22Rv1 (cell line): Measurements from ENCODE around the gene YPEL1.

Source experiments
- ZFX ChIP-seq: fragments of 450-650 bp; IDR thresholded peaks from 2 replicates; pipeline ENCODE4 v1.6.1; 2017; ENCODE audit warnings: antibody characterized with exemption, borderline replicate concordance
- TF ChIP-seq, protein P1 (sequence below): fragments of 450-650 bp; IDR thresholded peaks from 2 replicates; pipeline ENCODE4 v1.5.1; 2017; ENCODE audit warnings: mild to moderate bottlenecking

DNA sequence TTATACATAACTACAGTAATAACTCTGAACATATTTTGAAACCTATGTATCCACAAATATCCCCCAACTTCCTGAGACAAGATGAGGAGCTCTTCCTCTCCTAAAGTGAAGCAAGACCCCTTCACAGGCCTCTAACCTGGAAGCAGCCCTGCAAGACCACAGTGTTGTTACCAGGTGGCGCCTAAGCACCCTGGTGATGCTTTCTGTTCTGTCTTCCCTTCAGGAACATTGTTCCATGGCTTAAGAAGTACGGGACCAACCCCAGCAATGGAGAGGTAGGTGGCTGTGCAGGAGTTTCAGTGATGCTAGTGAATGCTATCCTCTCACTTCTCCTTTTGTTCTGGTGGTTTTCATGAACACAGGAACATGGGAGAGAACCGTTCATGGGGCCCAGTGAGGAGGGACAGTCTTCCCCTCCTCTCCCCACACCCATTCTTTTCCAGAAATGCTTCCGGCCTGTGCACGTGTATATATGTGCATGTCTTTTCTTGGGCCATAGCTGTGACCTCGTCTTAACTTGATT, 63.4 kb downstream of the YPEL1 start:
- TF ChIP-seq, protein P1, sequence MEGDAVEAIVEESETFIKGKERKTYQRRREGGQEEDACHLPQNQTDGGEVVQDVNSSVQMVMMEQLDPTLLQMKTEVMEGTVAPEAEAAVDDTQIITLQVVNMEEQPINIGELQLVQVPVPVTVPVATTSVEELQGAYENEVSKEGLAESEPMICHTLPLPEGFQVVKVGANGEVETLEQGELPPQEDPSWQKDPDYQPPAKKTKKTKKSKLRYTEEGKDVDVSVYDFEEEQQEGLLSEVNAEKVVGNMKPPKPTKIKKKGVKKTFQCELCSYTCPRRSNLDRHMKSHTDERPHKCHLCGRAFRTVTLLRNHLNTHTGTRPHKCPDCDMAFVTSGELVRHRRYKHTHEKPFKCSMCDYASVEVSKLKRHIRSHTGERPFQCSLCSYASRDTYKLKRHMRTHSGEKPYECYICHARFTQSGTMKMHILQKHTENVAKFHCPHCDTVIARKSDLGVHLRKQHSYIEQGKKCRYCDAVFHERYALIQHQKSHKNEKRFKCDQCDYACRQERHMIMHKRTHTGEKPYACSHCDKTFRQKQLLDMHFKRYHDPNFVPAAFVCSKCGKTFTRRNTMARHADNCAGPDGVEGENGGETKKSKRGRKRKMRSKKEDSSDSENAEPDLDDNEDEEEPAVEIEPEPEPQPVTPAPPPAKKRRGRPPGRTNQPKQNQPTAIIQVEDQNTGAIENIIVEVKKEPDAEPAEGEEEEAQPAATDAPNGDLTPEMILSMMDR: no peak
- TF ChIP-seq ZFX: no peak
